Measurements from ENCODE around the gene MOG.

The MOG gene

GRCh38 chr6:29624520-29624961, 32.4 kb upstream of the MOG start:
- TF ChIP-seq, protein P1, sequence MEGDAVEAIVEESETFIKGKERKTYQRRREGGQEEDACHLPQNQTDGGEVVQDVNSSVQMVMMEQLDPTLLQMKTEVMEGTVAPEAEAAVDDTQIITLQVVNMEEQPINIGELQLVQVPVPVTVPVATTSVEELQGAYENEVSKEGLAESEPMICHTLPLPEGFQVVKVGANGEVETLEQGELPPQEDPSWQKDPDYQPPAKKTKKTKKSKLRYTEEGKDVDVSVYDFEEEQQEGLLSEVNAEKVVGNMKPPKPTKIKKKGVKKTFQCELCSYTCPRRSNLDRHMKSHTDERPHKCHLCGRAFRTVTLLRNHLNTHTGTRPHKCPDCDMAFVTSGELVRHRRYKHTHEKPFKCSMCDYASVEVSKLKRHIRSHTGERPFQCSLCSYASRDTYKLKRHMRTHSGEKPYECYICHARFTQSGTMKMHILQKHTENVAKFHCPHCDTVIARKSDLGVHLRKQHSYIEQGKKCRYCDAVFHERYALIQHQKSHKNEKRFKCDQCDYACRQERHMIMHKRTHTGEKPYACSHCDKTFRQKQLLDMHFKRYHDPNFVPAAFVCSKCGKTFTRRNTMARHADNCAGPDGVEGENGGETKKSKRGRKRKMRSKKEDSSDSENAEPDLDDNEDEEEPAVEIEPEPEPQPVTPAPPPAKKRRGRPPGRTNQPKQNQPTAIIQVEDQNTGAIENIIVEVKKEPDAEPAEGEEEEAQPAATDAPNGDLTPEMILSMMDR (conservative IDR thresholded peaks at IDR 0.05): no peak
- H3K27ac ChIP-seq: no peak overlapping the region

- H3K27ac ChIP-seq: no peak overlapping the region
- TF ChIP-seq, protein P1 (conservative IDR thresholded peaks at IDR 0.05): no peak
Observed at GRCh38 chr6:29625337-29625930, 31.5 kb upstream of the MOG start.

DNA sequence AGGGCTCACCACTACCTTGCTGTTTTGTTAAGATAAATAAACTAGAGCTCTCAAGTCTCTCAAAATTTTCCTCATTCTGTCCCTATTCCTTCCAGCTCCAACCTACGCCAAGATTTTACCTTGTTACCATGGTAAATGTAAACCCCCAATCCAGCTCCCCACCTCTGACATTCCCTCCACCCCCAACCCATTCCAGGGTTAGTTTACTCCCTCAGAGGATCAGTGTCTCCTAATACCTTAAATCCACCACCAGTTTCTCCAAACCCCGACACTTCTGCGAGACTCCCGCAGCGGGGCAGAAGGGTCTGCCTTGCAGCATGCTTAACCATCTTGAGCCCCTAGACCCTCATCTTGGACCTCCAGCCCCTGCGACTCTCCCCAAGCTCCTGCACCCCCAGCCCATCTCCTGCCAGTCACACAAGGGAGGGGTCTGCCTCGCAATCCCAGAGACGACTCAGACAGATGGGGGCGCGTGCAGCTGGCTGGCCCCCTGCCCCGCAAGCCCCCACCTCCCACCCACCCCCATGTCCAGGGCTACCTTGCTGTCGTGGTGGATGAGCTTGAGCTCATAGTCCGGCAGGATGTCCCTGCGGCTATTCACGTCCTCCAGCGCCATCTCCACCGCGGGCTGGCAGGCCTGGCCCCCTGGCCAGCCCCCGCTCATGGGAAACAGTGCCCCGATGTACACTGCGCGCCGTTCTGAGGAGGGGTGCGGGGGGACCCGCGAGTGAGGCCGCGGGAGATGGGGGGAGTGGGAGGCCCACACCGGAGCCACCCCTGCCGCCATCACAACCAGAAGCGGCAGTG, 29.7 kb upstream of the MOG start:
- TF ChIP-seq, protein P1 (conservative IDR thresholded peaks at IDR 0.05): no peak
- H3K27ac ChIP-seq: peak overlapping the region; percentile 65; the same call in 1 of the 2 replicates

GRCh38 chr6:29627755-29628418, 29.0 kb upstream of the MOG start:
- H3K27ac ChIP-seq: peak overlapping the region; percentile 65; the same call in 1 of the 2 replicates

GRCh38 chr6:29628419-29629281, 28.2 kb upstream of the MOG start:
- peak overlapping the region; percentile 65; the same call in 1 of the 2 replicates for H3K27ac ChIP-seq
- TF ChIP-seq, protein P1 (conservative IDR thresholded peaks at IDR 0.05): peak; percentile 96

More at GRCh38 chr6:29627755-29628418, 29.0 kb upstream of the MOG start:
- TF ChIP-seq, protein P1 (conservative IDR thresholded peaks at IDR 0.05): no peak

- TF ChIP-seq, protein P1 (conservative IDR thresholded peaks at IDR 0.05): no peak
- H3K27ac ChIP-seq: no peak overlapping the region
Observed at GRCh38 chr6:29629571-29629970, 27.3 kb upstream of the MOG start.

Measured in VCaP (cell line).